DMS53 treated with DMSO at 0.1 percent for 48 hours (cell line): ENCODE data around the gene GRWD1.
"Not testable (repeated sequence)": the region's sequence is repeated elsewhere in the genome, so short reads cannot be mapped to it uniquely, and the experiment has no call there.

Experiments used
- DNase-seq: peaks from one replicate; lab custom pipeline; 2025; ENCODE audit not compliant: unreplicated experiment; lab: John Stamatoyannopoulos, UW

GRWD1 gene

DNA sequence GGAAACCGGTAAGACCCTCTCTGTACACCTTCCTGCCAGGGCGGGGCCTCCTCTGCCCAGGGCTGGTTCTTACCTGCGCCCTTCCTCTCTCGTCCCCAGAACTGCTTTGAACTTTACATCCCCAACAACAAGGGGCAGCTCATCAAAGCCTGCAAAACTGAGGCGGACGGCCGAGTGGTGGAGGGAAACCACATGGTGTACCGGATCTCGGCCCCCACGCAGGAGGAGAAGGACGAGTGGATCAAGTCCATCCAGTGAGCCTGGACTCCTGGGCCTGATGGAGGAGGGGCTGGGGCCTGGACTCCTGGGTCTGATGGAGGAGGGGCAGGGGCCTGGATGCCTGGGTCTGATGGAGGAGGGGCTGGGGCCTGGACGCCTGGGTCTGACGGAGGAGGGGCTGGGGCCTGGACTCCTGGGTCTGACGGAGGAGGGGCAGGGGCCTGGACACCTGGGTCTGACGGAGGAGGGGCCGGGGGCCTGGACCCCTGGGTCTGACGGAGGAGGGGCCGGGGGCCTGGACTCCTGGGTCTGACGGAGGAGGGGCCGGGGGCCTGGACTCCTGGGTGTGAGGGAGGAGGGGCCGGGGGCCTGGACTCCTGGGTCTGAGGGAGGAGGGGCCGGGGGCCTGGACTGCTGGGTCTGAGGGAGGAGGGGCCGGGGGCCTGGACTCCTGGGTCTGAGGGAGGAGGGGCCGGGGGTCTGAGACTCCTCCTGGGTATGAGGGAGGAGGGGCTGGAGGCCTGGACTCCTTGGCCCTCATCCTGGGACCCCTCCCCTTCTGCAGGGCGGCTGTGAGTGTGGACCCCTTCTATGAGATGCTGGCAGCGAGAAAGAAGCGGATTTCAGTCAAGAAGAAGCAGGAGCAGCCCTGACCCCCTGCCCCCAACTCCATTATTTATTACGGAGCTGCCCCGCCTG lies 32.8 kb downstream of the GRWD1 start:
- no peak for DNase-seq

DNA sequence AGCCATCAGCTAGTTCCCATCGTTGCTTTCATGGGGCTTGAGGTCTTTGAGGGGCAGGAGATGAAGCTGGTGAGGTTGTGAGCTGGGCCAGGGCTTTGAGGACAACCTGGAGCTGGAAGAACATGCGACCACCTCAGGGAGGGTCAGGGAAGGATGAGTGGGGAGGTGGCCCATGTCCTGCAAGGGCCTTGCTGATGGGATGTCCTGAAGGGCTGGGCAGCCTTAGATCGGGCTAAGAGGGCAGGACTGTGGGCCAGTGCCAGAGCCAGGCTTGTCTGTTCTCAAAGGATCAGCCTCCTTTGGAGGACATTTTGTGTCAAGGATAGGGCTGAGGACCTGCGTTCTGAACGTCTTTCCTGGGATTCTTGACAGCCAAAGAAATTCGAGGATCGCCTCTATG lies 33.9 kb downstream of the GRWD1 start:
- no peak for DNase-seq

DNA sequence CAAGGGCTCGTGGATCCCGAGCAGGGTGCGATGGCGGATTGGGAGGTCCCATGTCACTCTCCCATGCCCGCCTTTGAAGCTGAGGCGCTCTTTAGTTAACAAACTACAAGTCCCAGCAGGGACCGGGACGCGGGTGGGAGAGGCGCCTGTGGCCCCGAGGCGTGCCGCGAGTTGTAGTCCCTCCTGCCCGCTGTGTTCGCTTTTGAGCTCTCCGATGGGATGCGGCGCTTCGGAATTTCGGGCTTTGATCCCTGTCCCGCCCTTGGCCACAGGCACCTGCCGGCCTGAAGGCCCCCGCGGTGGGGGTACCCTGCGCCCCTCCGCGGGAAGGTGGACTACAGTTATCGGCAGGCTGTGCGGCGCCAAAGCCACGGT lies 34.4 kb downstream of the GRWD1 start:
- DNase-seq: peak; percentile 42

DNA sequence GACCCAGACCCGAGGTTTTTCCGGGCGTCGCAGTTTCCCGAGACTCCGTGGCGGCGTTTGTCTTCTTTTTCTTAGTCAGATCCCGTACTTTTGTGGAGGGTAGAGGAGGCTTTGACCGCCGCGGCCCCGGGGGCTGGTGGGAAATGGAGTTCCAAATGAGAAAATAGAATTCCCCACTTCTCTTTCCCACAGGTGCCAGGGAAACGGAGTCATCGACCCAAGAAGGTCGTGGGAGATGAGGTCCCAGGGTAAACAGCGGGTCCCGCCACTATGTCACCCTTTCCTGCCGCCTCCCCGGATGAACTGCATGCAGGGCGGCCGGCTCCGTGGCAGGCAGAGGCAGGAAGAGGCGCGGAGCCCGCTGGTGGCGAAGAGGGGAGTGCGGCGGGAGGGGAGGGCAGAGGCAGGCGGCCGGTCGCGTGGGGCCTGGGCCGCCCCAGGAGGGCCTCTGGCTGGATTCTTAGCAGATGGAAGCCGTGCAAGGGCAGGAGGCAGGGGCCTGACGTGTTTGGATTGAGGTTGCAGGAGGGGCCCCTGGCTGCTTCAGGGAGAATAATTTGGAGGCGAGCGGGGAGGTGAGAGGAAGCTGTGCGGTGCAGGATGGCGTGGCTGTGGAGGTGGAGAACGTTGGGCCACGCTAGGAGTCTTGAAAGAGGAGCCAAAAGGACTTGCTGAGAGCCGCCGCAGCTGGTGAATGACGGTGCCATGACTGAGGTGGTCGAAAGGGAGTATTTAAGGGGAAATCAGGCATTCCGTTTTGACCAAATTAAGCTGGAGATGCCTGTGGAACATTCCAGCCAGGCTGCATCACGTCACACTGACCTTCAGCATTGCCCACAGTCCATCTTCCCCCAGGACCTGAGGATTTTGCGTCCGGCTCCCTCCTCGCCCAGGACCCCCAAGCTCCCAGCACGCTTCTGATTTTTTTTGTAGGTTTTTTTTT lies 35.0 kb downstream of the GRWD1 start:
- DNase-seq: peak; percentile 44

DNA sequence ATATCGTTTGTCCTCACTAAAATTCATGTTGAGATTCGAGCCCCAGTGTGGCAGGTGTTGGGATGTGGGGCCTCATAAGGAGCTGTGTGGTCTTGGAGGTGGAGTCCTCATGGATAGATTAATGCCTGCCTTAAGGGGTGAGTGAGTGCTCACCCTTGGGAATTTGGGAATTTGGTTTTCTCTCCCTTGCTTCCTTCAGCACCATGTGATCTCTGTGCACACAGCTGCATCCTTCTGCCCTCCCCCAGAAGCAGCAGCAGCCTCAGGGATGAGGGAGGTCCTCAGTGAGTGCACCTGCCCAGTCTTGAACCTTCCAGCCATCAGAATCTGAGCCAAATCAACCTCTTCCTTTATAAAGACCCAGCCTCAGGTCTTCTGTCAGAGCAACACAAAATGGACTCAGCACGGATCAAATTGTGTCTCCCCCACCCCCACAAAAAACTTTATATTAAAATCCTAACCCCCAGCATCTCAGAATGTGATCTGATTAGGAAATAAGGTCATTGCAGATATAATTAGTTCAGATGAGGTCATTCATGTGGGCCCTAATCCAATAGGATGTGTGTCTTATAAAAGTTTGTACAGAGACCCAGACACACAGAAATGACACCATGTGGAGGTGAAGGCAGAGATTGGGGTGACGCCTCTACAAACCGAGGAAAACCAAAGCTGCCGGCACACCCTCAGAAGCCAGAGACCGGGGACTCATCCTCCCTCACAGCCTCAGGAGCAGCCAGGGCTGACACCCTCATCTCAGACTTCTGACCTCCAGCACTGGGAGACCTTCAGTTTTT lies 36.3 kb downstream of the GRWD1 start:
- no peak for DNase-seq

DNA sequence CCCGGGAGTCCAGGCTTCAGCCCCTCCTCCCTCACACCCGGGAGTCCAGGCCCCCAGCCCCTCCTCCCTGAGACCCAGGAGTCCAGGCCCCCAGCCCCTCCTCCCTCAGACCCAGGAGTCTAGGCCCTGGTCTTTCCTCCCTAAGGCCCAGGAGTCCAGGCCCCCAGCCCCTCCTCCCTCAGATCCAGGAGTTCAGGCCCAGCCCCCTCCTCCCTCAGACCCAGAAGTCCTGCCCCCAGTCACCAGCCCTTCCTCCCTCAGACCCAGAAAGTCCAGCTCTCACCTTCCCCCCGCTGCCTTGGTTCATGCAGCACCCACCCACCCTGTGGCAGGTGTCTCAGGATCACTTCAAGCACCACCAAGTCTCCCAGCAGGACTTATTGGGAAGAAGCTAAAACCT lies 37.5 kb downstream of the GRWD1 start:
- no peak for DNase-seq

DNA sequence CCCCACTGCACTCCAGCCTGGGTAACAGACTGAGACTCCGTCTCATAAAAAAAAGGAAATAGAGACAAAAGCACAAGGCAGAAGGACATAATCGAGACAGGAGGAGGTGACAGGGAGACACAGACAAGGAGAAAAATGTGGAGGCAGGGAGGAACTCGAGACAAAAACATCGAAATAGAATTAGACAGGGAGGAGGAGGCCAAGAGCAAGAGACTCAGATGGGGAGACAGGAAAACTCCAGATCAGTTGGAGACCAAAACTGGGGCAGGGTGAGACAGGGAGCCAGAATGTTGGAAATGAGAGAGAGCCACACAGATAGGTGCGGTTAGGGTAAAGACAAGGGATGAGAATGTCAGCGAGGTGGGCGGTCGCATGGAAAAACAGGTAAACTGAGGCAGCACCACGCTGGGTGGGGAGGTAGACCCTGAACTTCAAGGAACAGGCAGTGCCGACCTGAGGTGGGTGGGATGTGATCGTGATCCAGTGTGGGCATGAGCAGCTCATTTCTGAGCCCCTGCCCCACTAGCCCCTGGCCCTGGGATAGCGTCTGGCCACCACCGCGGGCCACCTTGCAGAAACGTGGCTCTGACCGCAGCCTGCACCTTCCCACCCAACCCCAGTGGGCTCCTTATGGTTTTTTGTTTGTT lies 38.6 kb downstream of the GRWD1 start:
- no peak for DNase-seq

DNA sequence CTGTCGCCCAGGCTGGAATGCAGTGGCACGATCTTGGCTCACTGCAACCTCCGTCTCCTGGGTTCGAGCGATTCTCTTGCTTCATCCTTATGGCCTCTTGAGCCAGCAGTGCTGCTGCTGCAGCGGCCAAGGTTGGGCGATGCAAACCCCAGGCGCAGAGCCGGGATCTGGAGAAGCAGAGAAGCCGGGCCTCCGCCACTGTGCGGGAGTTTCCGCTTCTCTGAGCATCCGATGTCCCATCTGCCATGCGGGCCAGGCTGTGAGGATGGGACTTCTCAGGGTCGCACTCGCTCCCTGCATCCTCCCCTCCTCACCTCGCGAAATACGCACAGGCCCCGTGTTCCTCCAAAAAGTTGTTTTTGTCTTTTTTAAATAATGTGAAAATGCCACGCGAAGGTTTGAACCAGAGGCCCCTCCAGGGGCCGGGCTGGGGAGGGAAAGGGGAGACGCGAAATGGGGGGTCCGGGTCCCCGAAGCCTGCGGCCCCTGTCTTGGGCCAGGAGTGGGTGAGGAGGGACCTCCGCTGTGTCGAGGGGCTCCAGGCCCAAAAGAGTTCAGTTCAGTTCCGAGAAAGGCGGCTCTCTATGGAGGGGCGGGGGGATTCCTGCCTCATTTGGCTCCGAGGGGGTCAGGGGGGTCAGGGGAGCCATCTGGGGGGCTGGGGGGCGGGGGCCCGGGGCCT lies 39.3 kb downstream of the GRWD1 start:
- no peak for DNase-seq

DNA sequence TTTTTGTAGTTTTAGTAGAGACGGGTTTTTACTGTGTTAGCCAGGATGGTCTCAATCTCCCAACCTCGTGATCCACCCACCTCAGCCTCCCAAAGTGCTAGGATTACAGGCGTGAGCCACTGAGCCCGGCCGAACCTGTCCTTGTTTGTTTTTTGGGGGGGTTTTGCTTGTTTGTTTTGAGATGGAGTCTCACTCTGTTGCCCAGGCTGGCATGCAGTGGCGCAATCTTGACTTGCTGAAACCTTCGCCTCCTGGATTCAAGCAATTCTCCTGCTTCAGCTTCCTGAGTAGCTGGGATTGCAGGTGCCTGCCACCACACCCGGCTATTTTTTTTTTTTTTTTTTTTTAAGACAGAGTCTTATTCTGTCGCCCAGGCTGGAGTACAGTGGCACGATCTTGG lies 40.9 kb downstream of the GRWD1 start:
- not testable (repeated sequence) for DNase-seq

DNA sequence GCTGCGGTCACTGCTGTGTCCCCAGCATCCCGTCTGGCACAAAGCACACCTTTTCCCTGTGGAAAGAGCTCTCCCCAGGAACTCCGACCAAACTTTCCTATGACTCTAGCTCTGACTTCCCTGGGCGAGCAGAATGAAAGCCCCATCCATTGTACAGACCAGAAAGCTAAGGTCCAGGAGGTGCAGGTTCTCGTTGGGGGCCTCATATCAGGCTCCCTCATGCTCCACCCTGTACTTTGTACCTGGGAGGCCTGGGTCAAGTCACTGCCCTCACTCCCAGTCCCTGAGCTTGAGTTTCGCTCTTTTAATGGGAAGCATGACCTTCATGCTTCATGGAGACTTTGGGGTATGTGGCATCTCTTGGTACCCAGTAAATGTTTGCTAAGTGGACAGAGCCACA lies 41.8 kb downstream of the GRWD1 start:
- DNase-seq: no peak

DNA sequence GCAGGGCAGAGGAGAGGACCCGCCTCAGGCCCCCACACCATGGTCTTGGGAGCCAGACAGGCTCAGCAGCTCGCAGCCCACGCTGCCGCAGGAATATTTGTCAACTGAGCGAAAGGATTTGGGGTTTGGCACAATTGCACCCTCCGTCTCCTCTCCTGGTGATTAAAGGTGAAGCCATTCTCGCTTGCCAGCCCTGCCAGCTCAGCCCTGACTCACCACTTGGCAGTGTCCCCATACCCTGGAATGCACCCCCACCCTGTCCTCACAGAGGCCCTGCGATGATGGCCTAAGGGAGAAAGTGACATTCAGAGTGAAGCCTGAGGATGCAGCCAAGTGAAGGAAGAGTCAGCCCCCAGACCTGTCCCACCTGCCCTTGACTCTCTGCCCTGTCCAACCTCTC lies 42.2 kb downstream of the GRWD1 start:
- DNase-seq: no peak

DNA sequence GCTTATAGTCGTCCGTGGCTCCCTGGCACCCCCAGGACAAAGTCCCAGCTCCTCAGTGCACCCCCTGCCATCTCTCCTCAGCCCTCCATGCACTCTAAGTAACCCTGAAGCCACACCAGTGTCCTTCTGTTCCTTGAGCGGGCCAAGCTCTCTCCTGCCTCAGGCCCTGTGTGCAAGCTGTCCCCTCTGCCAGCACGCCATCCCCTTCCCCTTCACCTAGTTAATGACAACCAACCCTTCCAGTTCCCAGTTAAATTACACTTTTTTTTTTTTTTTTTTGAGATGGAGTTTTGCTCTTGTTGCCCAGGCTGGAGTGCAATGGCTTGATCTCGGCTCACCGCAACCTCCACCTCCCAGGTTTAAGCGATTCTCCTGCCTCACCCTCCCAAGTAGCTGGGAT lies 42.7 kb downstream of the GRWD1 start:
- not testable (repeated sequence) for DNase-seq

DNA sequence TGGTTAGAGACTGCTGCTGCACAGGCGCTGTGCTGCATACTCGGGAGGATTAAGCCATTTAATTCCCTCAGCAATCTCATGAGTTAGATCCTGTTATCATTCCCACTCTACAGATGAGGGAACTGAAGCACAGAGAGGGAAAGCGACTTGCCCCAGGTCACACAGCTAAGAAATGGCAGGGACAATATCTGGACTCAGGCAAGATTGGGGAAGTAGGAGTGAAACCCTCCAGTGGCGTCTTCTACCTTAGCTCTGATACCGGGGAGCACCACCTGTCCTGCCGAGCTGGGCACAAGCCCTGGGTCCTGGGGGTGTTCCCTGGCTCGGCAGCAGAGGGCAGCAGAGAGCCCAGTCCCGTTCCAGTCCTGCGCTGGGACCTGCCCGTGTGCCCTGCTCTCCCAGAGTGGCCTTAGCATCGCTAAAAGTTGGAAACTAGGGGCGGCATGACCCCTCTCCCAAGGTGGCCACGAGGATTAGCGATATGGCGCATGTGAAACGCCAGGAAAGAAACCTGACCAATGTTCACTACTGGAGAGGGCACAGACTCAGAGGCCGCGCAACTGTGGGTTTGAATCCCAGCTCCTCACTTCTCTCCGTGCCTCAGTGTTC lies 43.9 kb downstream of the GRWD1 start:
- DNase-seq: peak; percentile 49

DNA sequence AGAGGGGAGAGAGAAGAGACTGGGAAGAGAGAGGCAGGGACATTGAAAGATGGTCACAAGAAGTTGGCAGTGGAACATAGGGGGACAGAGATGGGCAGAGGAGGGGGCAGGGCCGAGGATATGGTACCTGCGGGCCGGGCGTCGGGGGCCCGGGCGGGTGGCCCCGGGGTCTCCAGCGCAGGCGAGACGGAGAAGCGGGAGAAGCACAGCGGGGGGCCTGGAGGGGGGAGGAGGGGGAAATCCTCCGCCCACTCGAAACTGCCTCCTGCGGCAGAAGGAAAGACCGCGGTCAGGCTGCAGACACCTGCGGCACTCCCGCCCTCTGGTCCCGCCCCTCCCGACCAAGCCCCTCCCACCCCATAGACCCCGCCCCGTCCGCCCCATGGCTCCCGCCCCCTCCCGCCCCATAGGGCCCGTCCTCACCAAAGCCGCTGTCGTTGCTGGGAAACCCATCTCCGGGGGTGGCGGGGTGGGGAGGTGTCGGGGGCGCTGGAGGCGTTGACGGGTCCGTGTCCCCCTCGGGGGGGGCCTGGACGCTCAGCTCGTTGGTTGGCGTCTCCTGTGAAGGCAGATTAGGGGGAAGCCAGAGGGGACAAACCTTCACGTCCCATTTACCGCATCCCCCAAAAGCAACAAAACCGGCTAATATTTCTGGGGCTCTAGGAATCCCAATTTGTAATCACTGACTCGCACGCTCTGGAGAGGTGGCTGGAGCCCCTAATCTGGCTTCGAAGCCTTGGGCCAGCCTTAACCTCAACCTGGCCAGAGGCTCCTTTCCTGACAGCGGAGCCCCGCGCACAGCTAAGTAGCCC lies 45.4 kb downstream of the GRWD1 start:
- no peak for DNase-seq

DNA sequence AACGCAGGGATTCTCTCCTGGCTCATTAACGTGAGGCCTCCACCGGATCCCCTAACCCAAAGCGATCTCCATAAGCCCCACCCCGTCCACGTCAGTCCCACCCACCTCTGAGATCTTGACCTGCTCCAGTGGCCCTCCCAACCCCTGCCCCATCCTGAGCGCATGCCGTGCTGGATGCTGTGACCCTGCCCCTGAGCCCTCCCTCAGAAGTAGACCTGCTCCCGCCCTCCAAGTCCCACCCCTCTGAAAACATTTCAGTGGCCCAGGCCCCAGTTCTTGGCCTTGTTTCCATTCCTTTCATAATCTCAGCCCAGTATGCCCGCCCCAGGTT lies 46.0 kb downstream of the GRWD1 start:
- no peak for DNase-seq

DNA sequence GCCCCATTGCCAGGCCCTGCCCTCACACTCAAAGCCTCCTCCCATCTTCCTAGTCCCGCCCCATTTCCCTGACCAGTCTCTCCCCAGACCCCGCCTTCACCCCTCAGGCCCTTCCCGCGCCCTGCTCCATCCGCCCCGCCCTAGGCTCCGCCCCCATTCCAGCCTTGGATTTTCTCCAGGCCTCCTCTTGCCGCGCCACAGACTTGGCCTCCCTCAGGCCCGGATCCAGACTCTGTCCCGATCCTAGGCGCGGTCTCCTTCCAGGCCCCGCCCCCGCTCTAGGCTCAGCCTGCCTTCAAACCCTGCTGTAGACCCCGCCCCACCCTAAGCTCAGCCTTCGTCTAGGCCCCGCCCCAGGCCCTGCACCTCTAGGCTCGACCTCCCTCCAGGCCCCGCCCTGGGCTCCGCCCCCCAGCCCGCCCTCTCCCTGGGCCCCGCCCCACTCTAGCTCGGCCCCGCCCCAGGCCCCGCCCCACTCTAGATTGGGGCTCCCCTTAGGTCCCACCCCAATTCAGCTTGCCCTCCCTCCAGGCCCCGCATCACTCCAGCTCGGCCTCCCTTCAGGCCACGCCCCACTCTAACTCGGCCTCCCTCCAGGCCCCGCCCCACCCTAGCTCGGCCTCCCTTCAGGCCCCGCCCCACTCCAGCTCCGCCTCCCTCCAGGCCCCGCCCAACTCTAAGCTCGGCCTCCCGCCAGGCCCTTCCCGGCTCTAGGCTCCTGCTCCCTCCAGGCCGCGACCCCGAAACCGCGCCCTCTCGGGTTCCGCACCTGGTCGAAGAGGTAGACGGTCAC lies 47.3 kb downstream of the GRWD1 start:
- peak; percentile 92 for DNase-seq

DNA sequence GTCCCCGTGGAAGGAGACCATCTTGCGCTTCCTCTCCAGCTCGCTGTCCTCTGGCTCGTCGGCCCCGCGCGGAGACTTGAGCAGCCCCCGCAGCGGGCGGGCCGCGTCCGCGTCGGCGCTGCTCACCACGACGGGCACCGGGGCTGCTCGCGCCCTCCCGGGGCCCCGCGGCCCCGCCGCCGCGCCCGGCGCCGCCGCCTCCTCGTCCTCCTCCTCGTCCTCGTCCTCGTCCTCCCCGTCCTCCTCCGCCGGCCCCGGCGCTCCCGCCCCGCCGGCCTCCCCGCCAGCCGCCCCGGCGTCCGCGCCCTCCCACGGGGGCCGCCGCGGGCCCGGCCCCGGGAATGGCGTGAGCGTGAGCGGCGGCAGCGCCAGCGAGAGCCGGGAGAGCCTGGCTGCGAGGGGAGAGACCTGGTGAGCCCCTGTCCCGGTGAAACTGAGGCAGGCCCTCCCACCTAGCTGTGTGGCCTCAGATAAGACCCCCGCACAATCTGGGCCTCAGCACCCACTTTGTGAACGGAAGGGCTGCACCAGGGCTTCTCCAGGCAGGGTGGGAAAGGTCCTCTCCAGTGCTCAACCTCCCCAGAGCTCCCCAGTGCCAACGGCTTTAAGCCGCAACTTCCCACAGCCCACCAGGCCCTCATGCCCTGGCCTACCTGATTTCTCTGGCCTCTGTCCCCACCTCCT lies 48.1 kb downstream of the GRWD1 start:
- no peak for DNase-seq

DNA sequence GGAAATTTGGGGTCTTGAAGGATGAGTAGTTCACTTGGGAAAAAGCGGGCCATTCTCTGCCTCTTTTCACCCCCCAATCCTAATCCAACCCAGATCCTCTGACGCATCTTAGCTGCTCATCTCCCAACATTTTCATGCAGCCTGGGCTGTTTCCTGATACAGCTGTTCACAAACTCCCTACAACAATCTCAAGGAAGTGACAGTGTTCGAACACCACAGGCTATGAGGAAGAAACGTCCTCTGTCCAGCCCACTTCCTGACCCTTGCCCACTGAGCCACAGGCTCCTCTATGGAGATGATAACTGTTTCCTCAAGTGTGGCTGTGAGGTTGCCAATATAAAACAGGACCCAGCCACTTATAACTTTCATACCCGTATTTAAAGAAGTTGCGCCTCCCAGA lies 49.6 kb downstream of the GRWD1 start:
- no peak for DNase-seq
